ENCODE measurements around the gene FZD4.

GRCh38 chr11:86898689-86899088 is 56.5 kb downstream of the FZD4 start:
- no peak for TF ChIP-seq RAD21 (IDR thresholded peaks at IDR 0.05; ENCODE audit: low read depth)
- TF ChIP-seq CREB1 (IDR thresholded peaks at IDR 0.05; ENCODE audit: low read depth): no peak

All from Ishikawa (cell line).